MV-4-11 (cell line): ENCODE data around the gene DDHD1.
"Not testable (repeated sequence)": the region's sequence is repeated elsewhere in the genome, so short reads cannot be mapped to it uniquely, and the experiment has no call there.

Source experiments
- DNase-seq: peaks from one replicate; lab custom pipeline; 2025; lab: John Stamatoyannopoulos, UW

Gene DDHD1

DNA sequence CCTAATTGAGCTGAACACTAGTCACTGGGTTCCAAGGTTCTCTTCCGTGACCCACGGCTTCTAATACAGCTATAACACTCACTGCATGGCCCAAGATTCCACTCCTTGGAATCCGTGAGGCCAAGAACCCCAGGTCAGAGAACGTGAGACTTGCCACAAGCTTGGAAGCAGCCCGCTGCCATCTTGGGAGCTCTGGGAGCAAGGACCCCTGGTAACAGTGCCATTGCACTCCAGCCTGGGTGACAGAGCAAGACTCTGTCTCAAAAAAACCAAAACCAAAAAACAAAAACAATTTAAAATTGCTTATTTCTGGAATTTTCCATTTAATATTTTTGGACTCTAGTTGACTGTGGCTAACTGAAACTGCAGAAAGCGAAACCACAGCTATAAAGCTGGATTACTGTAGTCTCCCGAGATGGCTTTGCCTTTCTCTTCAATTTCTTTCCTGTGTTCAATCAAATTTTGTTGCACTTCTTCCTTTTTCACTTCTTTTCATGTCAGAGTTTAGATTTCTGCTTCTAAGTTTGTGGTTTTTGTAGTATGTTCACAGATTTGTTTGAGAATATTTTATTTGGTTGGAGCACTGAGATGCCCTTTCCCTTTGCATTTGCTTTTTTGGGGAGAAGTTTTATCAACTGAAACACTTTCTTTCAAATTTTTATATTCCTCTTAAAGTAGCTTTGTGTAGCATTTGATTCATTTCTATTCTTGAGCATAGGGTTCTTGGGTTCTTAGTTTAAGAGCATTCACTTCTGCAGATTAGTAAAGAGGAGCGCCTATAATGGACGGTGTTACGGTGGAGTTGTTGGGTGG is 44.6 kb downstream of the DDHD1 start:
- DNase-seq, result peak; percentile 60

DNA sequence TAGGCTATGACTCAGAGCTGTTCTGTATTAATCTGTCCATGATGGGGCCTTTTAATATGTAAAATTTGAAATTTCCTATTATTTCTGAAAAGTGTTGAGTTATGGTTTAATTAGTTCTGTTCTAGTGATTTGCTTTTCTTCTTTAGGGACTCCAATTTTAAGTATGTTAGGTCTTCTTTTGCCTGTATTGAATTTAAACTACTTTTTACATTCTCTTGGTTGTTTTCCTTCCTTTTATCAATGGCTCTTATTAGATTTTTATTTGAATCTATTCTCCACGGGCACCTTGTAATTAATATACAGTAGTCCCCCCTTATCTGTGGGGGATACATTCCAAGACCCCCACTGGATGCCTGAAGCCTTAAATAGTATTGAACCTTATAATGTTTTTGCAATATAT is 46.4 kb downstream of the DDHD1 start:
- no peak for DNase-seq

DNA sequence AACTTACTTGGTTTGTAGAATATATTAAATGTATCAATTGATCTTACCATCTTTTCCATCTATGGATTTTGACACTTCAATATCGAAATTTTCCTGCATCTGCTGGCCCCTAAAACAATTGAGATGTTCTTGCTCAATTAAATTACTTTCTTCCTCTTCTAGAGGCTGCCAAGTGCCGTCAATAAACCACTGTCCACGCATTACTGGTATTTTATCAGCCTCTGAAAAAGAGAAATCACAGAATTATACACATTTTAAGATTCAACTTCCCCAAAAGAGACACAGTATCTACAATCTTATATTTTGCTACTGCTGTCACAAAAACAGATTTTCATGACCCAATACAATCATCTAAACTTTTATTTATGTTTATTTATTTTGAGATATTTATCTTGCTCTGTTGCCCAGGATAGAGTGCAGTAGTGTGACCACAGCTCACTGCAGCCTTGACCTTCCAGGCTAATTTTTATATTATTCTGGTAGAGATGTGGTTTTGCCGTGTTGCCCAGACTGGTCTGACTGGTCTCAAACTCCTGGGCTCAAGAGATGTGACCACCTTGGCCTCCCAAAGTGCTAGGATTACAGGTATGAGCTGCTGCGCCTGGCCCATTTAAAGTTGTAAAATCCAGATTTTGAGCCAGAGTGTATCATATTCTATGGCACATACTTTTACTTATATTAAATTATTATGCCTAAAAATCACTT is 49.3 kb downstream of the DDHD1 start:
- DNase-seq, result peak; percentile 36

DNA sequence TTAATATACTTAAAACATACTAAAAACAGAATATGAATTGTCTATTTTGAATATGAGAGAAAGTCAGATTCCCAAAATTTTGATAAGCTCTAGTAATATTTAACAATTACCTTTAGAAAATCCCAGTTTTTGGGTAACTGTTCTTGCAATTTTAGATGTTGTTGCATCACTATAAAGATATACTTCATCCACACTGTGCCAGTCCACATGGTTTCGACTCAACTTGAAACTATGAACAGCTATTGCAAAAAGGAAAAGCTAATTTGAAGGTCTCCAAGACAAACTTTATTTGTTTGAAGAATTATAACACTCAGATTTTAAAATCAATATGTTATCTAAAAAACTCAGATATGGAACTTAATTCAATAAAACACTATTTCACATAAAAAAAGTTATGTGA is 59.9 kb downstream of the DDHD1 start:
- peak; percentile 1 for DNase-seq

DNA sequence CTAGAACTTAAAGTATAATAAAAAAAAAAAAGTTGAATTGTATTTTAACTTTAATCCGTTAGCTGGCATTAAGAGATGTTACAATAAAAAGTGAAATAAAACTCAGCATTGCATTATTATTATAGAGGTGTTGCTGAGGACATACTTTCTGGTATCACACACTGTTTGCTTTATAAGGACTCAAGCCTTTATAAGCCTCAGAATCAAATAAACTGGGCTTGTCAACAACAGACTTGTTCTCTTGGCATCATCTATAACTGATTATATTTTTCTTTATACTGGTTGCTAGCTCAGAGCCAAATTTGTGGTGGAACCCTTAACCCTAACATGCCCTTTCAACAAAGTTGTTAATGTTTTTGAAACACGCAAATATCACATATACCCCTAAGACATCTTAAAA is 62.3 kb downstream of the DDHD1 start:
- DNase-seq, result no peak

DNA sequence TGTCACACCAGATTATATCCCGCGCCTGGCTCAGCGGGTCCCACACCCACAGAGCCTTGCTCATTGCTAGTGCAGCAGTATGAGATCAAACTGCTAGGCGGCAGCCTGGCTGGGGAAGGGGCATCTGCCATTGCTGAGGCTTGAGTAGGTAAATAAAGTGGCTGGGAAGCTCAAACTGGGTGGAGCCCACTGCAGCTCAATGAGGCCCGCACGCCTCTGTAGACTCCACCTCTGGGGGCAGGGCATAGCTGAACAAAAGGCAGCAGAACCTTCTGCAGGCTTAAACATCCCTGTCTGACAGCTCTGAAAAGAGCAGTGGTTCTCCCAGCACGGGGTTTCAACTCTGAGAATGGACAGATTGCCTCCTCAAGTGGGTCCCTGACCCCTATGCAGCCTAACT is 68.2 kb downstream of the DDHD1 start:
- DNase-seq, result not testable (repeated sequence)

DNA sequence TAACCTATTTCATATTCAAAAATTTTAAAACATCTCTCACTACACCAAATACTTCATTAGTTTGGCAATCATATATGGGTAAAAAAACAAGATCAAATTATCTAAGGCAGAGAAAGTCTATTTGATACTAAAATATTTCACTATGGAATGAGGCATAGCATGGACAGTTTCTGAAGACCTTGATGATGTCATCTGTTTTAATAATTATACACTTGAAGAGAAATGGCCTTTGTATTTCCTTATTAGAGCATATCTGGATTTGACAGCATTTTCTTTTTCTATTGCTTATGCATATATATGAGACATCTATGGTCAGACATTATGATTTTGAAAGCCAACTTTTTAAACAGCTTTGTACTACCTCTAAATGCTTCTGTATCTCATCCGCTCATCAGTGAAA is 88.6 kb downstream of the DDHD1 start:
- no peak for DNase-seq

DNA sequence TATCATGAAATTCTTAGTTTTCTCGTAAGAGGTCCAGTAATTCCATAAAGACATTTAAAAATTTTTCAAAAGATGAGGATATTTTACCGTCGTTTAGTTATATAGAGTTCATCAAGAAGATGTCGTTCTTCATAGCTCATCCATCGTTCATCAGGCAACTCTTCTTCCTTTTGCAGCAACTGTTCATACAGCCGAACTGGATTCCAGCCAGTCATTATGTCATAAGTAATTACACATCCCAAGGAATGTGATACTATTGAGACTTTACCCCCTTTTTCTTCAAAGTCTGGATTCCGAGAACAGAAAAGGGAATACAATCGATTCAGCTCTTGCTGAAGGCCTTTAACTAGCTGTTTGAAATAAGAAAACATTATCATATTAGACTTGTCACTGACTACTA is 90.3 kb downstream of the DDHD1 start:
- no peak for DNase-seq

DNA sequence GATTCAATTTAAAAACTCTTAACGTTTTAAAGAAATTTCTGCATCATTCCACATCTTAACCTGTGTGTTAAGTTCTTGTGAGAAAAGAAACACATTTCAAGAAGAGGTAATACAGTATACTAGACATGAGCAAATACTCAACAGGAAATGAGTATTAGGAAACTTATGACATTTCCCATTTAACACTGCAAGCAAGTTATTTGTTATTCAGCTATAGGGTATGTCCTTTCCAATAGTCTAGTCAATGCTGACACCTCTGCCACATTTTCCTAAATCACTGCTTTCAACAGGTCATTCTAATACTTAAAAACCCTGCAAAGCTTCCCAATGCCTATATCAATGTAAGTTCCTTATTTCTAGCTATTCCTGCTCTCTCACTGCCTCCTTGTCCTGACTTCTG is 93.1 kb downstream of the DDHD1 start:
- DNase-seq, result no peak

DNA sequence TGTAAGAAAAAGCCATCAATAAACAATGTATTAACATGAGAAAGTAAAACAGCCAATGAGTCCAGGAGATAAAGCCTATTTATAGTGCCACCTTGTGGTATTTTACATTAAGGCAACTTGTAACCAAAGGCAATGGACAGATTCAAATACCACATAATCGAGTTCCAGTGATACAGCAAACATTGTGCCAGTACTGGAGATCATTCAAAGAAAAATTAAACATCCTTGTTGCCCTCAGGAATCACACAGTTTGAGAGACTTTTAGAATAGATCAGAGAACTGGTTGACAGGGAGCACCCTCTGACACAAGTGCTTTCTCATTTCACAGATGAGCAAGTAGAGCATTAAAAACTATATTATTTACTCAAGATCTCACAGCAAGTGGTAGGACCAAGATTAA is 98.1 kb downstream of the DDHD1 start:
- DNase-seq, result peak; percentile 29

DNA sequence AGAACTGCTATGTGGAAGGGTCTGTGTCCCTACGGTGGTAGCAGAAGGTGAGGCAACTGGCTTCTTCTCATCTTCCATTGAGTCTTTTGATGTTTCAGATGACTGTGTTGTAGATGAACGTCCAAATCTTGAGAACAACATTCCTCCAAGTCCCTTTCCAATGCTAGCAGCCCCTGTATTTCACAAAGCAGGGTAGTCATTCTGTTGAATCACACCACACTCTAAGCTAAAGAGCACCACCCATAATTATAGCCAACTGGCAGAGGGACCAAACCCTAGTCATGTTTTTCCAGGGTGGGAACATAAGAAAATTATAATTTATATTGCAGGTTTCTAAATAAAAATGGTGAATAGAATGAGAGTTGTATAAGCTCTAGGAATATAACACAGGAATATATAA is 98.7 kb downstream of the DDHD1 start:
- DNase-seq, result no peak

DNA sequence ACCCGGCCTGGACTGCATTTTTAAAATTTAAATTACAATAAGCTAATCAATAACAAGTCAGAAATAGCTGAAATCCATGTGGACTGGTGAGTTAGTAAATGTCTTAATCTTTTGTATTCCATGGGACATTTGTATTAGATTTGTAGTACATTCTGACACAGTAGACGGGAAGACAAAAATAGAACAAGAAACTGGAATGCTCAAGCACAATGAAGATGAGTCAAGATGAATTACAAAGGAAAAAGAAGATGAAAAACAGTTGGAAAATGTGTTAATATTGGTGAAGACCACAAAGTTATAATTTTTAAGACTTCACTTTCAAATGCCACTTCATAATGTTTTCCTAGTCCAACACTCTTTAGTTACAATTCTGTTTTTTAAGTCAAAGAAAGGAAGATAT is 104.5 kb downstream of the DDHD1 start:
- no peak for DNase-seq

DNA sequence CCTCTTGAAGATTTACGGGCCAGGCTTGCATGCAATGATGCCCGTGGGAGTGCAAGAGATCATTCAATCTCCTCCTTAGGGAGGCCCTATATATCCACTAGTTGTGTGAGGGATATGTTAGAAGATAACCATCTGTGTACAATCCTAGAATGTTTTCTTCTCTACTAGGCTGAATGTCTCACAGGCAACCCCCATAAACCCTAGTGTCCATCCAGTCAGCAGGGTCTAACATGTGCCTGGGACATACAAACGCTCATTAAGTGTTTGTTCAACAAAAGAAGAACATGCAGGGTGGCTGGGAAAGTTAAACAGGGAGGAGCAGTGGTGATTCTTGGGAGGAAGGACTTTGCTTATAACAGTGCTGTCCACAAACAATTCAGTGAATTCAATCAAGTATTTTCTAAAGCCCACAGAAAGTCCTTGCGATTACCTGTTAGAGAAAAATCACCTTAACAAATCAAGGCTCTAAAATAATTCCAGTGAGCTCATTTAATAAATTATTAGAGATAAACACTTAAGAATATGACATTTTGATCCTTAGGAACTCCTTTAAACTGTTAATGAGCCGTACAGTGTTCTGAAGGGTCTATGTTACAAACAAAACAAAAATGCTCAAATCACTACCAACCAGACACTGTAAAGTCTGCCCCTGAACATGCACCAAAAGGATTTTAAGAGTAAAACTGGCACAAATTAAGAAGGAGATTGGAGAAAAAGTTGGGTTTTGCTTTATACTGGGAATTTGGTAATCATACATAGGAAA is 105.6 kb downstream of the DDHD1 start:
- no peak for DNase-seq

DNA sequence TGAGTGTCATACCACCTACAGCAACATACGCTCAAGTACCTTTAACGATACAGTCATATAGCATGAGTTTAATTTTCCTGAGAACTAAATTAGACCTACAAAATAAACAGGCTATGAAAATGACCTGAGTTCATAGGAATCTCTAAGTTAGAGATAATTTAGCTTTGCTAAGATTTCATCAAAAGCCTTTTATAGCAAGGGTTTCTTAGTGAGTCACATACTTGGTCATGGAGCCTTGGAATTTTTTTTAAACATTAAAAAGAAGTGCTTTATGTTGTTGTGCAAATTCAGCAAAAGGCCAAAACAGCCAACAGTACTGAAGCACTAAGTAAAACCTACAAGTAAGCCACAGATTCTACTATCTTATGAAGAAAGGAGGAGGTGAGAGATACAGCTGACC is 108.6 kb downstream of the DDHD1 start:
- no peak for DNase-seq

DNA sequence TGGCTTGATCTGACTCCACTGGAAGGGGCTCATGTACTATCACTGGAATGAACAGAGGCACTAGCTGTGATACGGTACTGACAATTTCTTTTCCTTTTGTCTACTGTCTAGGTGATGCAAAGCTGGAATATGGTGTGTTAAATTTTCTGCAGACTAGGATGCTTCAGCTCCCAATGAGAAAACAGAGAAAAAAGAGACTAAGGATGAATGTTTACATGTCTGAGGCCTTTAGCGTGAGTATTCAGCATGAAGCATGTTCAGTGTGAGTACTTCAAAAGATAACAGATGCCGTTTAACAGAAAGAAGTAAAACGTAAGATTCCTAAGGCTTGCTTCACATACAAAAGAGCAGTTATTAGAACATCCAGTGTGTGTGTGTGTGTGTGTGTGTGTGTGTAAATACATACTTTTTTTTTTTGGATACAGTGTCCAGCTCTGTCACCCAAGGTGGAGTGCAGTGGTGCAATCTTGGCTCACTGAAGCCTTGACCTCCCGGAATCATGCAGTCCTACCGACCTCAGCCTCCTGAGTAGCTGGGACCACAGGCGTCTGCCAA is 110.0 kb downstream of the DDHD1 start:
- DNase-seq, result no peak

DNA sequence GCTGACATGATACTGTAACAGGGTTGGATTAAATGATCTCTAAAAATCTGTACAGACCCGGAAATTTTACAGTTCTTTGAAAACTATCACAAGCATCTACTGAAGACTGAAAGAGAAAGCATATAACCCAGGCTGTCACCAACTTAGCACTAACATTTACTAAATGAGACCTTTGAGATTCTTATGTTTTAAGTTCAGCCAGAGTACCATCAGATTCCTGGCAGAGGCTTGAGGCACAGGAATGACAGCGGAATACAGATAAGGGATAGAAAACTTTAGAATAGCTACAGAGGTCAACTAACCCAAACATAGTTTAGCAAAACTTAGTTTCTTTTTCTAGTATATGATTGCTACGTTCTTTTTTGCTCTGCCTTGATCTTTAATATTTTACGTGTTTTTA is 110.6 kb downstream of the DDHD1 start:
- no peak for DNase-seq

DNA sequence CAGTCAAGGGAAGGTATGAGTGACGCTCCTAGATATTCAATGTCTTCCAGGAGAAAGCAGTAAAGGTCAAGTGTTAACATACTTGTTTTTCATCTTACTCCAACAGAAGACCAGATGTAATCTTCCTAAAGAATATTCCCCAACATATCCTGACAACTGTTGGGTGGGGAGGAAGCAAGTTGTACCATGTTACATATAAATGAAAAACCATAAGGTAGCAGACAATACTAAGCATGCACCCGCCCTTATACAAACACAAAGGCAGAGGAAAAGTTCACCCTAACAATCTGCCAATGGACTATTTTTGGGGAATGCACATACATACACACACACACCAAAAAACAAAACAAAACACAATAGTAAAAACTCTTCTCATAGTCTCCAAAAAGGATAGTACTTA is 112.1 kb downstream of the DDHD1 start:
- DNase-seq, result no peak

DNA sequence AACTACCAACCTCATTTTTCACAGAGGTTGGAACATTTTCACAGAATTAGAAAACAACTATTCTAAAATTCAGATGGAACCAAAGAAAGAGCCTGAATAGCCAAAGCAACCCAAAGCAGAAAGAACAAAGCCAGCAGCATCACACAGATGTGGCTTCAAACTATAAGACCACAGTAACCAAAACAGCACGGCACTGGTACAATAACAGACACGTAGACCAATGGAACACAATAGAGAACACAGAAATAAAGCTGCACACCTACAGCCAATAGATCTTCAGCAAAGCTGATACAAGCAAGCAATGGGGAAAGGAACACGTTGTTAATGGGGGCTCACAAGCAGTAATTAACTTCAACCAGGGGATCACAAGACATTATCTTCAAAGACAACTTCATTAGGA is 114.5 kb downstream of the DDHD1 start:
- DNase-seq, result no peak

DNA sequence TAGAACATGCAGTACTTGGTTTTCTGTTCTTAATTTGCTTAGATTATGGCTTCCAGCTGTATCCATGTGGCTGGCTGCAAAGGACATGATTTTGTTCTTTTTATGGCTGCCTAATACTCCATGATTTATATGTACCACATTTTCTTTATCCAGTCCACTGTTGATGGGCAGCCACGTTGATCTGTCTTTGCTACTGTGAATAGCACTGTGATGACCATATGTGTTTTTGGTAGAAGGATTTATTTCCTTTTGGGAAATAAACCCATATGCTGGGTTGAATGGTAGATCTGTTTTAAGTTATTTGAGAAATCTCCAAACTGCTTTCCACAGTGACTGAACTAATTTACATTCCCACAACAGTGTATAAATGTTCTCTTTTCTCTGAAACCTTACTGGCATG is 116.1 kb downstream of the DDHD1 start:
- no peak for DNase-seq

DNA sequence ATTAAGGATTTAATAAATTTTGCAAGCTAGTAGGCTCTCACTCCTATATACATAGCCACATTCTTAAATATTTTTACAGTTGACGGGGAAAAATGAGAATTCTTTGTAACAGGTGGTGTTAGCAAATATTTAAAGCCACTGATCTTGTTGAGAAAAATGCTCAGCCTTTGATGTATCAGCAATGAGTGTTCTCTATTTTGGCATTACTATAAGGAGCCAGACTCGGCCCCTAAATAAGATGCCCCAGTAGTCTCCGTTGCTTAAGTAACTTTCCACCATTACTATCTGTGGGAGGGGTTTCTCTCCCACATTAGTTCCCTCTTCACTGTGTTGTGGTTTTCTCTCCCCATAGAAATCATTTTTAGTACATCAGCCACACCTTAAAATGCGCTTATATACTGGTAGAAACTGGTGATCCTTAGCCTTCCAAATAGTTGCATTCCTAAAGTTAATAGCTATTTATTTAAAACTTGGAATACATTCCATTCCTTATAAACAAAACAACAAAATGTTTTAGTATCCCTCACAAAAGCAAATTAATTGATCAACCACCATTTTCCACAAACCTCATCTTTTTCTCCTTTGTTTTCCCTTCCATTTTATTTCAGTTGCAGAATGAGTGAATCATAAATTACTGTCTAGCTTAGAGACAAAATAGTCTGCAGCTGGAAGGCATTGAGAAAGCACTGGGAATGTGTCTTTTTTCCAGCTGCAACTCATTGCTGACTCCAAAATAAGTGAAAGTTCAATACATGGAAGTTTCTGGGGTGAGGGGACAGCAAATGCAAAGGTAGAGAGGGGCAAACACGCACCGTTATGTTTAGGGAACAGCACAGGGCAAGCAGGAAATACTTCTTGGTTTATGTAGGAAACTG is 117.5 kb downstream of the DDHD1 start:
- no peak for DNase-seq

DNA sequence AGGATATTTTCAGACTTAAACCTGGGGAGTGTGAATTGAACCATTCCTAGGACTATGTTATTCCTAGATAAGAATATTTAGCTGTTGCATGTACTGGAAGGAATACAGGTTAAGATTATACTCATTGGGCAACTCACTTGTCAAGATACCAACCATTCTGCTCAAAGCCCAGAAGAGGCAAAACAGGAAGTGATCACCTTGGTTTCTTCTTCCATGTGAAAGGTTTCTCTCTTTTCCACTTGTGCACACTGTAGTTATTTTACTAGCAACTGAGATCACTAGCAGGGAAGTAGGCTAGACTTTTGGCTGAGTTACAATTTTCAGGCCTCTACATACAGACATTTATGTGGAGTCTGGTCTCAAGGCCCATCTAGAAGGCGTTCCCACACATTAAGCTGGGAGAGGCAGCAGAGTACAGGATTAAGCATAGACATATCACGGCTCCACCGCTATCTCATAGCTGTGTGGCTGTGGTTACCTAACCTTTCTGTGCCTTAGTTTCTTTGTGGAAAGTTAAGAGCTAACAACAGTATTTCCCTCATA is 118.4 kb downstream of the DDHD1 start:
- no peak for DNase-seq
